Measurements from ENCODE around the gene FNBP1.

DNA sequence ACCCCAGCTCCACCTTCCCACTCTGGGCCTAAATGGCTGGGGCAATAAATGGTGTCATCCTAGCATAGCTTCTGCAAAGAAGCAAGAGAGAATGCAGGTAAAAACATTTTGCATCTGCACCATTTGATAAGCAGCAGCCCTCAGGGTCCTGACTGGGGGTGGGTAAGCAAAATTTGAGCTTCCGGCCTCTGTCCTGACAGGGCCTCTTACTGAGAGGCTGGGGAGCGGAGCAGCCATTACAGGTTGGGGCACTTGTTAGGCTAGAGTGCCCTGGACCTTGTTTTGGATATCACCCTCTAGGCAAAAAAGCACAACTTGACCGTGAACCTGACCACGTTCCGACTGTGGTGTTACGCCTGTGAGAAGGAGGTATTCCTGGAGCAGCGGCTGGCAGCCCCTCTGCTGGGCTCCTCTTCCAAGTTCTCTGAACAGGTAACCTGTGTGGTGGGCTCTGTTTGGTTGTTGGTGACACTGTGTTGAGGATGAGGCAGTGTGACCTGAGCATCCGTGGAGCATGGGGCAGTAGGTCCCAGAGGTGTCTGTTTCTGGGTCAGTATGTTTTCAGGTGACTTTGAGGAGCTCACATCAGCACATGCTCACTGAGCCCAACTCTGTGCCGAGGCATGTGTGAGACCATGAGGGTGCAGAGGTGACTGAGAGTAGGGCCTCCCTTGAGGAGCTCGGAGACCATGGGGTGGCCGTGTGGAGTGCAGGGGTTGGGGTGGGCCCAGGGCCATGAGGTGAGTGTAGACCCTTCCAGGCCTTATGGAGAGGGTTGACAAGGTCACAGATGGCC is 184.6 kb downstream of the FNBP1 start:
- TF ChIP-seq ZNF274 (IDR thresholded peaks at IDR 0.05; ENCODE audit: low read depth, low read length) (no peak), YY1 (IDR thresholded peaks at IDR 0.05; ENCODE audit: insufficient read depth, insufficient read length) (no peak), SUZ12 (IDR thresholded peaks at IDR 0.05; ENCODE audit: extremely low read depth, insufficient read depth, insufficient read length) (no peak)
